Transverse colon (tissue), 4 donors: Measurements from ENCODE around the gene TMEM181.

Source experiments
- EP300 ChIP-seq: sonication (generic); formaldehyde crosslinking; IDR thresholded peaks from one replicate; pipeline ENCODE4 v1.6.1; 2017; ENCODE audit warnings: antibody characterized with exemption, low read depth
- POLR2A ChIP-seq: fragments of 450-650 bp; IDR thresholded peaks from one replicate; pipeline ENCODE4 v1.6.1; 2016; ENCODE audit warnings: antibody characterized with exemption, mild to moderate bottlenecking, moderate library complexity
- POLR2AphosphoS5 ChIP-seq, 3 donors: sonication (generic); formaldehyde crosslinking; IDR thresholded peaks; one replicate each; pipeline ENCODE4 v1.6.1; 2016; ENCODE audit warnings: antibody characterized with exemption in 3 of 3
- TF ChIP-seq, protein P1 (sequence below), 5 experiments: fragments of 200-600 bp in 3 of 5; fragments of 450-650 bp in 2 of 5; sonication (generic) in 3 of 5; IDR thresholded peaks; 1 replicate in 2 of 5; 2 replicates in 3 of 5; pipeline ENCODE4 v1.5.1; 2016 to 2017; ENCODE audit warnings: antibody characterized with exemption in 5 of 5, inconsistent platforms in 3 of 5, mild to moderate bottlenecking in 2 of 5, moderate library complexity in 1 of 5

GRCh38 chr6:158565482-158566040 lies 5.7 kb downstream of the TMEM181 start:
- TF ChIP-seq, protein P1, sequence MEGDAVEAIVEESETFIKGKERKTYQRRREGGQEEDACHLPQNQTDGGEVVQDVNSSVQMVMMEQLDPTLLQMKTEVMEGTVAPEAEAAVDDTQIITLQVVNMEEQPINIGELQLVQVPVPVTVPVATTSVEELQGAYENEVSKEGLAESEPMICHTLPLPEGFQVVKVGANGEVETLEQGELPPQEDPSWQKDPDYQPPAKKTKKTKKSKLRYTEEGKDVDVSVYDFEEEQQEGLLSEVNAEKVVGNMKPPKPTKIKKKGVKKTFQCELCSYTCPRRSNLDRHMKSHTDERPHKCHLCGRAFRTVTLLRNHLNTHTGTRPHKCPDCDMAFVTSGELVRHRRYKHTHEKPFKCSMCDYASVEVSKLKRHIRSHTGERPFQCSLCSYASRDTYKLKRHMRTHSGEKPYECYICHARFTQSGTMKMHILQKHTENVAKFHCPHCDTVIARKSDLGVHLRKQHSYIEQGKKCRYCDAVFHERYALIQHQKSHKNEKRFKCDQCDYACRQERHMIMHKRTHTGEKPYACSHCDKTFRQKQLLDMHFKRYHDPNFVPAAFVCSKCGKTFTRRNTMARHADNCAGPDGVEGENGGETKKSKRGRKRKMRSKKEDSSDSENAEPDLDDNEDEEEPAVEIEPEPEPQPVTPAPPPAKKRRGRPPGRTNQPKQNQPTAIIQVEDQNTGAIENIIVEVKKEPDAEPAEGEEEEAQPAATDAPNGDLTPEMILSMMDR (IDR thresholded peaks at IDR 0.05), result no peak
- TF ChIP-seq EP300, result no peak
- TF ChIP-seq POLR2AphosphoS5 (IDR thresholded peaks at IDR 0.05), result no peak
- no peak for TF ChIP-seq POLR2A
